Ureter (tissue), 1 donor: ENCODE data around the gene STOM. TPM values are rescaled to one million over a fixed set of nuclear protein-coding genes. Genes with fewer than 3 reads are reported as not detected.
A peak's percentile ranks its signal among the peaks of the same experiment; 100 is the strongest.
"Not testable (repeated sequence)": the region's sequence is repeated elsewhere in the genome, so short reads cannot be mapped to it uniquely, and the experiment has no call there.

Experiments used
- DNase-seq: peaks from one replicate; pipeline ENCODE4 v3.0.0-alpha.2; 2020; ENCODE audit warnings: low spot score
- total RNA-seq: library from RNA; stranded (reverse); gene quantifications from one replicate; pipeline ENCODE4 v1.2.4, GENCODE V29; 2023
- donor health status: DM: yes; HTN: yes; CAD: no.

Gene STOM
- 191 TPM for total RNA-seq

DNA sequence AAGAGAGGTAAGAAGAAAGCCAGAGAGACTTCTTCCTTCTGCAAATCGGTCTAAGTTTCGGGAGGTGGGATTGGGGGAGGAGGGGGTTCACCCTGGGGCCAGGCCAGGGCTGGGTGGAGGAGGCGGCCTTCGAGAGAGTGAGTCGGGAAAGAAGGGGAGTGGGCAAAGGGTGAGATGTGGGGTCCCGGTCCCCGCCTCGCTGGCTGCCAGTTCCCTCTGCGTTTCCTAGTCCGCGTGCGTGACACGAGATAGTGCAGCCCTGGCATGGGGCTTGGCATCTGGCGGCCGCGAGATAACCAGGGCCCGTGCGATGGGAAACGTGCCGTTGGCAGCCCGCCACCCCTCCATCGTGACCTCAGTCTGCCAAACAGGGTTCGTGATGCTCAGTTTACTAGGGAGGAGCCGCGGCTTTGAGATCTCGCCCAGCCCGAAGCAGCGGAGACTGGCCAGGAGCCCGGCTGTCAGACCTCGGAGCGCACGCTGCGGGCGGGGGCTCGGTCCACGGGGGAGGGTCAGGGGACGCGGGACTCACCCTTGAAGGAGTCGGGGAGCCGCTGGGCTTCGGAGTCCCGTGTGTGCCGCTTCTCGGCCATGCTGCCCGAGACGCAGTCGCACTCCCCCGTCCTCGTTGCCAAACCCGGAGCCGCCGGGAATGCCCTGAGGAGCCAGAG, at the start of gene STOM:
STOM (minus strand) TSS at position 656 of the 671 bp plus-strand sequence; CDS start at position 593, 63 bp downstream.
- peak; percentile 91 for DNase-seq

- no peak for DNase-seq
Observed at GRCh38 chr9:121411993-121412392, 41.9 kb upstream of the STOM start.

DNA sequence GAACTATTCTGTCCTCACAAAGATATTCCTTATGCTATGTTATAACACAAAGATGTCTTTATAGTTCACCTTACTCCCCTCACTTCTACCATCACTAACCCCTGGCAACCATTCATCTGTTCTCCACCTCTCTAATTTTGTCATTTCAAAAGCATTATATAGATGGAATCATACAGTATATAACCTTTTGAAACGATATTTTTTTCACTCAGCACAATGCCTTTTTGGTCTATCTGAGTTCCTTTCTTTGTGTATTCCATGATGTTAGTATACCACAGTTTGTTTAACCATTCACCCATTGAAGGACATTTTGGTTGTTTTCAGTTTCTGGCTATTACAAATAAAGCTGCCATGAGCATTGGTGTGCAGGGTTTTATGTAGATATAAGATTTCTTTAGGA, 35.8 kb upstream of the STOM start:
- DNase-seq: no peak

DNA sequence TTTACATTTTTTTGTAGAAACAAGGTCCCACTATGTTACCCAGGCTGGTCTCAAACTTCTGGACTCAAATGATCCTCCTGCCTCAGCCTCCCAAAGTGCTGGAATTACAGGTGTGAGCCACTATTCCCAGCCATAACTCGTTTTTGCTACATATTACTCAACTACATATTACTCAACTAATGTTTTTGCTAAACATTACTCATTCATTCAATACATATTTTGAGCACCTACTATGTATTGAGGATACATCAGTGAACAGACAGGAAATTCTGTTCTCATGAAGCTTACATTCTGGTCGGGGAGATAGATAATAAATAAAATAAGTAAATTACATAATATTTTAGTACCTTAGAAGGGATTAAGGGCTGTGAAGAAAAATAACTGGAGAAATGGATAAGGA, 34.9 kb upstream of the STOM start:
- DNase-seq: no peak

GRCh38 chr9:121399883-121400607, 30.0 kb upstream of the STOM start:
- no peak for DNase-seq

- no peak for DNase-seq
Observed at GRCh38 chr9:121399126-121399882, 29.3 kb upstream of the STOM start.

DNA sequence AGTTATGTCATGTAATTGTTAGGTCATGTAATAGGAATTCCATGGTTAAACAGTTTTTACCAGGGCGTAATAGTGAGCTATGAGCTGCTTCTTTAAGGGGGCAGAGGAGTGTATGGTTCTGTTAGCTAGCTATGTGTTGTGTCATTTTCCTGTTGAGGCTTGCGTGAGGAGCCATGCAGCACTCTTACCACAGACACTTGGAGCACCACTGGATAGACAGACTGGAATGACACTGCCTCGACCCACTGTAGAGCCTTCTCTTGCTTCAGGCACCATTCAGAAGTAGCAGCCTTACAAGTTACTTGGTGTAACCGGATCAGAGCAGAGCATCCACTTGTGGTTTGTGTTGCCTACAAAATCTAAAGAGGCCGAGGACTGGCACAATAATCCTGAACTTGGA, 28.3 kb upstream of the STOM start:
- no peak for DNase-seq

- not testable (repeated sequence) for DNase-seq
Observed at GRCh38 chr9:121397277-121397676, 27.2 kb upstream of the STOM start.

GRCh38 chr9:121395558-121395957, 25.5 kb upstream of the STOM start:
- DNase-seq: no peak

- DNase-seq: no peak
Observed at GRCh38 chr9:121394292-121394691, 24.2 kb upstream of the STOM start.

DNA sequence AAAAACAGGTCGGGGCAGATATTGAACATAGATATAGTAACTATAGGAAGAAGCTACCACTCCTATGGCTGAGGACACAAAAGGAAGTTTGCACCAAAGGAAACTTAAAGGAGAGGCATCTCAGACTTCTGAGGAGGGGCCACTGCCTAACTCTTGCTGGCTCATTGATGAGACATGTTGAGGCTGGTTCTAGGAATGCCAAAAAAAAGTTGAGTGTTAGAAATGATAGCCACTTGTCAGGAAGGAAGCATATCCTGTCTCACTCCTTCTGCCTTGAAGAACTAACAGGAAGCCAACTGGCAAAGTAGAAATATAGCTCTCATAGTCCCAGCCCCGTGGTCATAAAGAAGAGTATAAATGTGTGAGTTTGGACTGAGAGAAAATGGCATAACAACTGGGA, 23.3 kb upstream of the STOM start:
- no peak for DNase-seq

- DNase-seq: no peak
Observed at GRCh38 chr9:121390372-121390771, 20.3 kb upstream of the STOM start.

GRCh38 chr9:121388140-121388905, 18.3 kb upstream of the STOM start:
- no peak for DNase-seq

- no peak for DNase-seq
Observed at GRCh38 chr9:121386442-121387175, 16.6 kb upstream of the STOM start.

- no peak for DNase-seq
Observed at GRCh38 chr9:121383715-121384114, 13.7 kb upstream of the STOM start.

DNA sequence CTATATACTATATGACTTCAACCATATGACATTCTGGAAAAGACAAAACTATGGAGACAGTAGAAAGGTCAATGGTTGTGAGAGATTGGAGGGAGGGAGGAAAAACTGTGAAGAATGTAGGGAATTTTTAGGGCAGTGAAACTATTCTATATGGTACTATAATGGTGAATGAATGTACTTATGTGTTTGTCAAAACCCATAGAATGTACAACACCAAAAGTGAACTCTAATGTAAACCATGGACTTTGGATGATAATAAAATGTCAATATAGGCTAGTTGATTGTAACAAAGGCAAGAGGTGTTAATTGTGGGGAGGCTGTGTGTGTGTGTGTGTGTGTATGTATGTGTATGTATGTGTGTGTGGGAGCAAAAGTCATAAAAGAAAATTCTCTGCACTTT, 10.8 kb upstream of the STOM start:
- no peak for DNase-seq

GRCh38 chr9:121376214-121376830, 6.3 kb upstream of the STOM start:
- no peak for DNase-seq

DNA sequence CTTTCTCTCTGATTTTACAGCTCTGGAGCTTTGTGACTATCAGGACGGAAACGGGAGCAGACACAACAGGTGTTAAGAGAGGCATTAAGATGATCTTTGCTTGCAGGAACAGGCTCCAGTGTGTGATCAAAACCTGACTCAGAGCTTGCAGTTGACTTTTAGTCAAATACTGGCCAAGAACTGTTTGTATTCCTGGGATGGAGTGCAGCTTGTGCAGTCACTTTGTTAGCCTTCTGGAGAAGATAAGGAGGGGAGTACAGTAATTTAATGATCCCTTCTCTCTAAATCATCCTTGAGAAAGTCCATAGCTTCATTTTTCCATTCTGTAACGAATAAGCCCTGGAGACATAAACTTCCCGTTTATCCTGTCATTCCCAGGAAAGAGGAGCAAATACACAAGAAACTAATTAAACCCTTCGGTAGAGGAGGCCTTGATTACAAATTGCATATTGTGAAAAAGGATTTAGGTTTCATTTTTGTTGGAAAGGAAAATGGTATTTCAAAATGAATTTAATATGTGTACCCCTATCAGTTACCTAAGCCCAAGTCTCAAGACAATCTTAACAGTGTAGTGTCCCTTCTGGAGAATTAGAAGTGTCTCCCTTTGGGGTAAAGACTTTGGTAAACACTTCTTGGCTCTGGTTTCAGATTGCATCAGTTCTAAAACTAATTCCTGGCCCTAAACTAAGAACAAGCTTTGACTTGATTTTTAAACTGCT, 3.1 kb upstream of the STOM start:
- no peak for DNase-seq

DNA sequence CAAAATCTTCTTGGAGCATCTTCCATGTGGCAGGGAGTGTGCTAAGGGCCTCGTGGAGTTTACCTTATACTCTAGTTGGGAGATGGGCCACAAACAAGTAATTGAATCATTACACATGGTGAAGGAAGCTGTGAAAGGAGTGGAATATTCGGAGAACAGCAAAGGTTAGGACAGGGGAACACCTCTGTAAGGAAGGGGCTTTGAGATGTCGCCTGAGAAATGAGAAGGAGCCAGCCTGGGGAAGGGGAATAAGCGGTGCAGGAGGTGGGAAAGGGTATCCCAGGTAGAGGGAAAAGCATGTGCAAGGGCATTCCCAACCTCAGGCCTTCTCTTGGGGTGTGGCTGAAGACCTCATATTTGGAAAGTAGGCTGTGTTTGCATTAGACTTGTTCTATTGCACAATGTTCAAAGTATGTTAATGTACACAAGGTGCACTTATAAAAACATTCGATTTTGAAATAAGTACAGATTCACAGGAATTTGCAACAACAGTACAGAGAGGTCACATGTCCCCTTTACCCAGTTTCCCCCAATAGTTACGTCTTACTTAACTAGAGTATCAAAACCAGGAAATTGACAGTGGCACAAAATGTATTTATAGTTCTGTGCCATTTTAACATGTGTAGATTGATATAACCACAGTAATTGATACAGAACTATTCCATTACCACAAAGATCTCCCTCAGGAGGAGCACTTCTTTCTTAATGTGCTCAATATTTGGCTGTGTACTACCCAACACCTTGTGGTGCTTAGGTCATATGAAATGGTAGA, 2.4 kb upstream of the STOM start:
- DNase-seq: no peak
